Smooth muscle cell (in vitro differentiated cells): ENCODE data around the gene MYCBPAP. TPM values are rescaled to one million over a fixed set of nuclear protein-coding genes. Genes with fewer than 3 reads are reported as not detected.
"Not testable (repeated sequence)": the region's sequence is repeated elsewhere in the genome, so short reads cannot be mapped to it uniquely, and the experiment has no call there.

ENCODE experiments used
- DNase-seq: peaks from one replicate; lab custom pipeline; 2025; ENCODE audit not compliant: unreplicated experiment; lab: John Stamatoyannopoulos, UW
- H2AFZ ChIP-seq: fragments of 200-600 bp; sonication (generic); 2 replicates; pipeline ENCODE4 v1.6.0; 2016; ENCODE audit warnings: antibody characterized with exemption, low read depth, mild to moderate bottlenecking
- H3F3A ChIP-seq: fragments of 200-600 bp; sonication (generic); 2 replicates; pipeline ENCODE4 v1.6.0; 2017; ENCODE audit warnings: antibody characterized with exemption, low read depth
- H3K27ac ChIP-seq: fragments of 200-600 bp; sonication (generic); 2 replicates; pipeline ENCODE4 v1.5.1; 2016; ENCODE audit warnings: low read depth, mild to moderate bottlenecking
- H3K27me3 ChIP-seq: fragments of 200-600 bp; sonication (generic); 2 replicates; pipeline ENCODE4 v1.6.1; 2016; ENCODE audit warnings: low read depth, mild to moderate bottlenecking
- H3K36me3 ChIP-seq: fragments of 200-600 bp; sonication (generic); 2 replicates; pipeline ENCODE4 v1.5.1; 2016; ENCODE audit warnings: low read depth
- H3K4me1 ChIP-seq: fragments of 200-600 bp; sonication (generic); 2 replicates; pipeline ENCODE4 v1.5.1; 2016; ENCODE audit warnings: low read depth
- H3K4me2 ChIP-seq: fragments of 200-600 bp; sonication (generic); 2 replicates; pipeline ENCODE4 v1.6.0; 2016; ENCODE audit warnings: mild to moderate bottlenecking
- H3K4me3 ChIP-seq: fragments of 200-600 bp; sonication (generic); 2 replicates; pipeline ENCODE4 v1.5.1; 2016; ENCODE audit warnings: mild to moderate bottlenecking
- H3K79me2 ChIP-seq: fragments of 200-600 bp; sonication (generic); 2 replicates; pipeline ENCODE4 v1.6.0; 2016; ENCODE audit warnings: low read depth, mild to moderate bottlenecking
- H3K9ac ChIP-seq: fragments of 200-600 bp; sonication (generic); 2 replicates; pipeline ENCODE4 v1.6.0; 2016; ENCODE audit warnings: low read depth
- H3K9me3 ChIP-seq: fragments of 200-600 bp; sonication (generic); replicated peaks from 2 replicates; pipeline ENCODE4 v1.5.1; 2016; ENCODE audit warnings: low read depth
- H4K20me1 ChIP-seq: fragments of 200-600 bp; sonication (generic); 2 replicates; pipeline ENCODE4 v1.6.0; 2016; ENCODE audit warnings: low read depth
- CTCF ChIP-seq: fragments of 200-600 bp; sonication (generic); IDR thresholded peaks from 2 replicates; pipeline ENCODE4 v1.5.1; 2017; ENCODE audit warnings: borderline replicate concordance, mild to moderate bottlenecking, antibody characterized with exemption; ENCODE audit not compliant: insufficient read depth, poor library complexity, severe bottlenecking
- WGBS: methylation state at CpG from one replicate; pipeline ENCODE4 v1.1.7; 2016; ENCODE audit warnings: low lambda C conversion rate; 5-methylcytosine and 5-hydroxymethylcytosine counted together
- polyA plus RNA-seq: library from polyadenylated mRNA; unstranded; fragments of >200 nt; fragmentation: Nextera tagmentation; extraction: Ambion mirVana; gene quantifications from 2 replicates; pipeline ENCODE4 v1.2.1, GENCODE V29; 2016
- total RNA-seq: library from RNA; depleted of rRNA; stranded (reverse); fragments of >200 nt; gene quantifications from 2 replicates; pipeline ENCODE4 v1.2.3, GENCODE V29; 2014

Gene MYCBPAP
- total and polyA plus RNA-seq, 2 experiments from 2014 or later = 0.90 to 0.97 TPM

- Histone ChIP-seq H2AFZ (no peak overlapping the region), H3K4me3 (no peak overlapping the region), H3K27ac (no peak overlapping the region), H3K9me3 (no peaks in the 10 kb centered on the region), H3K4me1 (peaks cover 5% of the 10 kb centered on the region), H3F3A (peaks cover 6% of the 10 kb centered on the region), H4K20me1 (no peaks in the 10 kb centered on the region), H3K27me3 (peaks cover 21% of the 10 kb centered on the region), H3K79me2 (no peaks in the 10 kb centered on the region), H3K4me2 (no peak overlapping the region), H3K9ac (no peak overlapping the region), H3K36me3 (no peaks in the 10 kb centered on the region)
- DNase-seq = no peak
- 96% methylated on average over 11 of the region's 11 CpGs for WGBS
- TF ChIP-seq CTCF = no peak
These were observed 34.3 kb upstream of the MYCBPAP start for GRCh38 chr17:50473901-50474300.

- DNase-seq = no peak
- peaks cover 6% of the 10 kb centered on the region for H3F3A ChIP-seq
- WGBS = 87% methylated on average over 6 of the region's 6 CpGs
These were observed 33.7 kb upstream of the MYCBPAP start for GRCh38 chr17:50474523-50474922.

GRCh38 chr17:50475362-50475761, 32.9 kb upstream of the MYCBPAP start:
- 79% methylated on average over 4 of the region's 4 CpGs for WGBS
- Histone ChIP-seq H3K27ac (no peak overlapping the region), H3K4me3 (no peak overlapping the region), H3K4me1 (peaks cover 5% of the 10 kb centered on the region), H2AFZ (no peak overlapping the region), H3K4me2 (no peak overlapping the region), H3F3A (peaks cover 6% of the 10 kb centered on the region), H3K9me3 (no peaks in the 10 kb centered on the region), H3K27me3 (peaks cover 19% of the 10 kb centered on the region), H4K20me1 (peaks cover 8% of the 10 kb centered on the region), H3K36me3 (no peaks in the 10 kb centered on the region), H3K79me2 (peaks cover 6% of the 10 kb centered on the region), H3K9ac (no peak overlapping the region)
- TF ChIP-seq CTCF = no peak
- no peak for DNase-seq

More at GRCh38 chr17:50474523-50474922, 33.7 kb upstream of the MYCBPAP start:
- H3K4me3 ChIP-seq = no peak overlapping the region
- H3K79me2 ChIP-seq = no peaks in the 10 kb centered on the region
- peaks cover 19% of the 10 kb centered on the region for H3K27me3 ChIP-seq
- H3K36me3 ChIP-seq = no peaks in the 10 kb centered on the region
- H3K27ac ChIP-seq = no peak overlapping the region
- no peak overlapping the region for H3K4me2 ChIP-seq
- H2AFZ ChIP-seq = no peak overlapping the region
- peaks cover 5% of the 10 kb centered on the region for H3K4me1 ChIP-seq
- H3K9ac ChIP-seq = no peak overlapping the region
- no peaks in the 10 kb centered on the region for H3K9me3 ChIP-seq
- no peak for TF ChIP-seq CTCF
- no peaks in the 10 kb centered on the region for H4K20me1 ChIP-seq

- H3K27me3 ChIP-seq = peaks cover 19% of the 10 kb centered on the region
- not testable (repeated sequence) for H3K9ac ChIP-seq, H2AFZ ChIP-seq, H3K4me1 ChIP-seq, H3K36me3 ChIP-seq, H3K4me2 ChIP-seq, H3K4me3 ChIP-seq, H3F3A ChIP-seq, H3K79me2 ChIP-seq, H3K9me3 ChIP-seq, DNase-seq, H3K27ac ChIP-seq
- WGBS = 11% methylated on average over 18 of the region's 33 CpGs
- H4K20me1 ChIP-seq = peaks cover 12% of the 10 kb centered on the region
These were observed 32.3 kb upstream of the MYCBPAP start for GRCh38 chr17:50475775-50476544.
